Astrocyte of the spinal cord (primary cell): ENCODE measurements around the gene FOXE3.
"Not testable (repeated sequence)": the region's sequence is repeated elsewhere in the genome, so short reads cannot be mapped to it uniquely, and the experiment has no call there.

Experiments used
- DNase-seq: peaks from one replicate; pipeline ENCODE4 v3.0.0; 2011; ENCODE audit warnings: low read depth, low spot score
- H3K4me3 ChIP-seq: 2 replicates; pipeline ENCODE4 v1.5.1; 2011; ENCODE audit warnings: low read depth, mild to moderate bottlenecking, low read length, moderate library complexity
- in situ Hi-C: cut with HindIII; loops from 2 replicates; pipeline ENCODE4 v1.10.0; 2017; ENCODE audit warnings: low sequenced_read_pairs
- TF ChIP-seq, protein P1 (sequence below): IDR thresholded peaks from 2 replicates; pipeline ENCODE4 v1.5.1; 2012; ENCODE audit warnings: low read depth, mild to moderate bottlenecking, low read length, inconsistent platforms

Gene FOXE3

DNA sequence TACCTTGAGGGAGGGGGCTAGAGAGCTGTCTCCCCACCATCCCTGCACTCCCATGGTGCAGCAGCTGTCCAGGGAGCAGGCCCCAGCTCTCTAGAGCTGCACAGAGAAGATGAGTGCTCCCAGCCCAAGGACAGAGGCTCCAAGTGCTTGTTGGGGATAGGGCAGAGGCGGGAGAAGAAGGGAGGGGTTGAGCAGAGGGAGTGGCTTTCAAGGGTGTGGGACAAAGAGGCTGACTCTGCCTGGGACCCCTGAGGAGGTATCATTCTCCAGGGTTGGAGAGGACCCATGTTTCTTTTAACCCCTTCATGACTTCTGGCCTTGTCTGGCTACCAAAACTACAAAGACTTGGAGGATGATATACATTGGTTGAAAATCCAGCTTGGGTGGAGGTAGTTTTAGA, 36.3 kb downstream of the FOXE3 start:
- DNase-seq, result no peak
- in situ Hi-C loops, result no loop called here
- TF ChIP-seq, protein P1, sequence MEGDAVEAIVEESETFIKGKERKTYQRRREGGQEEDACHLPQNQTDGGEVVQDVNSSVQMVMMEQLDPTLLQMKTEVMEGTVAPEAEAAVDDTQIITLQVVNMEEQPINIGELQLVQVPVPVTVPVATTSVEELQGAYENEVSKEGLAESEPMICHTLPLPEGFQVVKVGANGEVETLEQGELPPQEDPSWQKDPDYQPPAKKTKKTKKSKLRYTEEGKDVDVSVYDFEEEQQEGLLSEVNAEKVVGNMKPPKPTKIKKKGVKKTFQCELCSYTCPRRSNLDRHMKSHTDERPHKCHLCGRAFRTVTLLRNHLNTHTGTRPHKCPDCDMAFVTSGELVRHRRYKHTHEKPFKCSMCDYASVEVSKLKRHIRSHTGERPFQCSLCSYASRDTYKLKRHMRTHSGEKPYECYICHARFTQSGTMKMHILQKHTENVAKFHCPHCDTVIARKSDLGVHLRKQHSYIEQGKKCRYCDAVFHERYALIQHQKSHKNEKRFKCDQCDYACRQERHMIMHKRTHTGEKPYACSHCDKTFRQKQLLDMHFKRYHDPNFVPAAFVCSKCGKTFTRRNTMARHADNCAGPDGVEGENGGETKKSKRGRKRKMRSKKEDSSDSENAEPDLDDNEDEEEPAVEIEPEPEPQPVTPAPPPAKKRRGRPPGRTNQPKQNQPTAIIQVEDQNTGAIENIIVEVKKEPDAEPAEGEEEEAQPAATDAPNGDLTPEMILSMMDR, result no peak
- no peak overlapping the region for H3K4me3 ChIP-seq

DNA sequence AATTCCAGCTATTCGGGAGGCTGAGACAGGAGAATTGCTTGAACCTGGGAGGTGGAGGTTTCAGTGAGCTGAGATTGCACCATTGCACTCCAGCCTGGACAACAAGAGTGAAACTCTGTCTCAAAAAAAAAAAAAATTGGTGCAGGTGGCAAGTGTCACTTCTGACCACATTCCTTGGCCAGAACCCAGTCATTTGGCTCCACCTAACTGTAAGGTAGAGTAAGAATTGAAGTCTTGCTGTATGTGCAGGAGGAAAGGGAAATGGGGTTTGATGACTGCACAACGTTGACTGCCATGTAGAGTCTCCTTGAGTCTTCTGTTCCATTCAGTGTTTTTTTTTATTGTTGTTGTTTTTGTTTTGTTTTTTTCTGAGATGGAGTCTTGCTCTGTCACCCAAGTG, 37.8 kb downstream of the FOXE3 start:
- H3K4me3 ChIP-seq, DNase-seq, in situ Hi-C loops: not testable (repeated sequence)

DNA sequence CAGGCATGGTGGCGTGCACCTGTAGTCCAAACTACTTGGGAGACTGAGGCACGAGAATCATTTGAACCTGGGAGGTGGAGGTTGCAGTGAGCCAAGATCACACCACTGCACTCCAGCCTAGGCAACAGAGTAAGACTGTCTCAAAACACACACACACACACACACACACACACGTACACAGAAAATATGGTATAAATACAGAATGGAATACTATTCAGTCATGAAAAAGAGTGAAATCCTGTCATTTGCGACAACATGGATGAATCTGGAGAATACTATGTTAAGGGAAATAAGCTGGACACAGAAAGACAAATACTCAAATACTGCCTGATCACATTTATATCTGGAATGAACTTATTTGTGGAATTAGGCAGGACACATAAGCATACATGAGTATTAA, 40.2 kb downstream of the FOXE3 start:
- DNase-seq, result no peak
- in situ Hi-C loops, result no loop called here
- no peak overlapping the region for H3K4me3 ChIP-seq
- TF ChIP-seq, protein P1, result no peak

DNA sequence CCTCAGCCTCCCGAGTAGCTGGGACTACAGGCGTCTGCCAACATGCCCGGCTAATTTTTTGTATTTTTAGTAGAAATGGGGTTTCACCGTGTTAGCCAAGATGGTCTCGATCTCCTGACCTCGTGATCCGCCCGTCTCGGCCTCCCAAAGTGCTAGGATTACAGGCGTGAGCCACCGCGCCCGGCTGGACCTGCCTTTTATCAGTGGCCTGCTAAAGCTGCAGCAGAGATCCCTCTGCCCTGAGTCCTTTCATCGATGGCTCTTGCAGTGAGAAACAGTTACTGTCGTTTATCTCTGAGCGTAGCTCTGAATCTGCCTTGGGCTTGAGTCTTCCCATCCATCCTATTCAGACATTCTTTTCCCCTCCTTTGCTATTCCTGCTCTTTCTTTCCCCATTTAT, 41.5 kb downstream of the FOXE3 start:
- DNase-seq, H3K4me3 ChIP-seq, in situ Hi-C loops: not testable (repeated sequence)

DNA sequence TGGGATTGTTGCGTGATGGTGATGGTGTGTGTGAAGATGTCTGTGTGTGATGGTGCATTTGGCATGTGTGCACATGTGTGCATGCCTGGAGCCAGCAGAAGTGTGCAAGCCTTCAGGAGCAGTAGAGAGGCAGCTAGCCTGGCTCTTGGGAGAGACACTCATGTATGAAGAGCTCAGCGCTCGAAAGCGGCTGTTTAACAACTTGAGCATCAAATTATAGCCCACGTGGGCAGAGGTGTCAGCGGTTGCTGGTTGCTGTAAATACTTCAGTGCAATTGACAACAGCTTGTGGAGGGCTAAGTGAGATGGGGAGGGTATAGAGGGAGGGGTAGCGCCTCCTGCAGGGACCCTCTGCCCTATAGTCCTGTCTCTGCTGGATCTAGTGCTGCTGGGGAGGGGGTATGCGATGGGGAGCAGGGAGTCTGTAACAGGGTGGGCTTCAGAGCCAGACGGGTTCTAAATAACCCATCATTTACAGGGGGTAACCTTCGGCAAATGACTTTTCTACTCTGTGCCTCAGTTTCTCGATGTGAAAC, 43.2 kb downstream of the FOXE3 start:
- TF ChIP-seq, protein P1, result no peak
- H3K4me3 ChIP-seq, result no peak overlapping the region
- in situ Hi-C loops, result no loop called here
- no peak for DNase-seq

DNA sequence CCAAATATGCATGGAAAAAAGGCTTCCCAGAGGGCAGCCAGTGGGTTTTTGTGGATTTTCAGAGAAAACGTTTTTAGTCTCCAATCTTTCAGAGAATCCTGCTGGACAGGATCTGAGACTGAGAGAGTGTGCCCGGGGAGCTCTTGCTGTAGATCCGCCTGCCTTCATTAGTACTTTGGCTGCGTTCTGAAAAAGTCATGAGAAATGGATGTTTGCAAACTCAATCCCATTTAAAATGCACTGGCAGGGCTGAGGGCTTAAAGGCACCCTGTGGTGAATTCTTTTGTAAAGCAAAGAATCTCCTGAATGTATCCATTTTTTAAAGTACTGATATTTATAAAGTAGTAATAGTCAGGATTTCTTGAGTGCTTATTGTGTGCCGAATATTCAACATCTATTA, 44.0 kb downstream of the FOXE3 start:
- H3K4me3 ChIP-seq, result no peak overlapping the region
- TF ChIP-seq, protein P1, result no peak
- in situ Hi-C loops, result no loop called here
- no peak for DNase-seq

DNA sequence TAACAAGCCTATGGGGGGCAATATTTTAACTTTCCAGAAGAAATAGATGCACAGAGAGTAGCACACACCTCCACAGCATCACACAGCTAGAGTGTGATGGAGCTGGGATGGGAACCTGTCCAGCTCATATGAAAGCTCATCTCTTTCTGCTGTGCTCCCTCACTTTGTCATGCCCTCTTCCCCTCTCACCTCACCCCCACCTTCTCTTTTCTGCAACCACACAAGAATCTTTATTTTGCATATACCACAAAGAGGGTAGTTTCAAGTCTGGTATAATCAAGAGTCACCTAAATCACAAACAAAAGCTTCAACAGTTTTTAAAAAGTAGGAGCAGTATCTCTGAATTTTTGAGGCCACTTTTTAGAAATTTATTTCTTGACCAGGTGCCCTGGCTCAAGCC, 44.4 kb downstream of the FOXE3 start:
- in situ Hi-C loops, result no loop called here
- TF ChIP-seq, protein P1, result no peak
- no peak for DNase-seq
- no peak overlapping the region for H3K4me3 ChIP-seq

DNA sequence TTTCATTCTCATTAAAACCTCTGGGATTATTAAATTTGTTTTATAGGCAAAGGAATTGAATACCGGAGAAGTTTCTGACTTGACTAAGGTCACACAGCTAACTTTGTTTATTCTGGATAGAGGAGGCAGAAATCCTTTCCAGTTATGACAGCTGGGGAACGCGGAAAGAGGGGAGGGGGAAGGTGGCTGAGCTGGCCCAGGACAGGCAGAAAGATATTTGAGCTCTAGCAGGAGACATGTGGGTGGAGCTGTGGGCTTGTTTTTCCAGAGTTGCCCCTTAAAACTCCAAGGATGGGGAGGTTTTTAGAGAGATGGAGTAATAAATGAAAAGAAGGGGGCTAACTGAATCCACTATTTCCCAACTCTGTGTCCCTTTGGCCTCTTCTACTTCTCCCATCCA, 49.5 kb downstream of the FOXE3 start:
- H3K4me3 ChIP-seq, result no peak overlapping the region
- DNase-seq, result no peak
- TF ChIP-seq, protein P1, result no peak
- in situ Hi-C loops, result no loop called here
